ENCODE measurements around the gene ANKS3. TPM values are rescaled to one million over a fixed set of nuclear protein-coding genes. Genes with fewer than 3 reads are reported as not detected.

ANKS3 gene
- total RNA-seq, 2 experiments from 2014 or later: 10.0 to 10.2 TPM

- no peaks in the 10 kb centered on the region for H3K9me3 Mint-ChIP-seq
- H3K36me3 Mint-ChIP-seq (ENCODE audit: low read depth): no peaks in the 10 kb centered on the region
- ChIA-PET POLR2A (interaction anchor here (1.0 to 2.4 kb wide), 22 partner anchors 11 to 482 kb away, joined by 3 to 24 read pairs (median 6); partner anchors contain the start of genes CDIP1, CORO7, GLYR1 and NAGPA), CTCF (interaction anchor here (0.7 to 2.3 kb wide), 15 partner anchors 11 to 1704 kb away, joined by 3 to 12 read pairs (median 6); partner anchors contain the start of genes GLYR1, MGRN1, NUDT16L1 and ROGDI)
- H3K4me3 Mint-ChIP-seq: peak overlapping the region; percentile 78
- H3K27me3 Mint-ChIP-seq: no peaks in the 10 kb centered on the region
- peak overlapping the region; percentile 78 for H3K27ac Mint-ChIP-seq
- peaks cover 24% of the 10 kb centered on the region for H3K4me1 Mint-ChIP-seq
- DNase-seq: peak; percentile 94
Observed at GRCh38 chr16:4734730-4735535, 862 bp upstream of the ANKS3 start.

- ChIA-PET POLR2A (interaction anchor here (1.3 to 2.4 kb wide), 16 partner anchors 10 to 462 kb away, joined by 3 to 24 read pairs (median 6); partner anchors contain the start of genes CORO7, GLYR1, NAGPA and NUDT16L1), CTCF (interaction anchor here (0.5 to 2.3 kb wide), 10 partner anchors 14 to 246 kb away, joined by 3 to 12 read pairs (median 8); partner anchors contain the start of genes ROGDI and ZNF500)
- Mint-ChIP-seq H3K27me3 (no peaks in the 10 kb centered on the region), H3K9me3 (no peaks in the 10 kb centered on the region), H3K4me3 (peak overlapping the region; percentile 78), H3K27ac (peak overlapping the region; percentile 61), H3K36me3 (ENCODE audit: low read depth) (no peaks in the 10 kb centered on the region), H3K4me1 (peaks cover 24% of the 10 kb centered on the region)
- no peak for DNase-seq
Observed at GRCh38 chr16:4733747-4734062, 366 bp downstream of the ANKS3 start.

GRCh38 chr16:4733211-4733742 is 794 bp downstream of the ANKS3 start:
- H3K27ac Mint-ChIP-seq: peak overlapping the region; percentile 61
- POLR2A ChIA-PET: interaction anchor here (1.6 to 2.4 kb wide), 8 partner anchors 34 to 301 kb away, joined by 5 to 24 read pairs (median 8); partner anchors contain the start of genes GLYR1, NAGPA, NUDT16L1 and ROGDI
- H3K4me3 Mint-ChIP-seq: peak overlapping the region; percentile 78
- H3K27me3 Mint-ChIP-seq: no peaks in the 10 kb centered on the region
- no peaks in the 10 kb centered on the region for H3K36me3 Mint-ChIP-seq (ENCODE audit: low read depth)
- no peak for DNase-seq
- H3K4me1 Mint-ChIP-seq: peaks cover 24% of the 10 kb centered on the region
- CTCF ChIA-PET: interaction anchor here (1.3 to 2.3 kb wide), 4 partner anchors 16 to 227 kb away, joined by 3 to 12 read pairs (median 10); no protein-coding TSS in a partner anchor
- no peaks in the 10 kb centered on the region for H3K9me3 Mint-ChIP-seq

- peaks cover 2% of the 10 kb centered on the region for H3K36me3 Mint-ChIP-seq (ENCODE audit: low read depth)
- H3K27ac Mint-ChIP-seq: no peak overlapping the region
- CTCF ChIA-PET: no interaction called here
- DNase-seq: no peak
- no peaks in the 10 kb centered on the region for H3K9me3 Mint-ChIP-seq
- H3K4me1 Mint-ChIP-seq: peaks cover 18% of the 10 kb centered on the region
- H3K4me3 Mint-ChIP-seq: no peak overlapping the region
- POLR2A ChIA-PET: no interaction called here
- no peaks in the 10 kb centered on the region for H3K27me3 Mint-ChIP-seq
Observed at GRCh38 chr16:4729876-4730275, 4.2 kb downstream of the ANKS3 start.

- DNase-seq: no peak
- H3K27me3 Mint-ChIP-seq: no peaks in the 10 kb centered on the region
- H3K27ac Mint-ChIP-seq: no peak overlapping the region
- H3K9me3 Mint-ChIP-seq: no peaks in the 10 kb centered on the region
- H3K36me3 Mint-ChIP-seq (ENCODE audit: low read depth): peaks cover 2% of the 10 kb centered on the region
- ChIA-PET POLR2A (interaction anchor here (0.6 kb wide), 1 partner anchor 14 kb away, joined by 3 read pairs; no protein-coding TSS in a partner anchor), CTCF (no interaction called here)
- H3K4me3 Mint-ChIP-seq: no peak overlapping the region
- peaks cover 13% of the 10 kb centered on the region for H3K4me1 Mint-ChIP-seq
Observed at GRCh38 chr16:4728676-4729075, 5.4 kb downstream of the ANKS3 start.

- H3K9me3 Mint-ChIP-seq: no peaks in the 10 kb centered on the region
- H3K27ac Mint-ChIP-seq: no peak overlapping the region
- H3K4me3 Mint-ChIP-seq: no peak overlapping the region
- POLR2A ChIA-PET: no interaction called here
- no peaks in the 10 kb centered on the region for H3K4me1 Mint-ChIP-seq
- peaks cover 2% of the 10 kb centered on the region for H3K36me3 Mint-ChIP-seq (ENCODE audit: low read depth)
- H3K27me3 Mint-ChIP-seq: no peaks in the 10 kb centered on the region
- no peak for DNase-seq
- CTCF ChIA-PET: no interaction called here
Observed at GRCh38 chr16:4726616-4727015, 7.5 kb downstream of the ANKS3 start.

- no peak for DNase-seq
- H3K4me3 Mint-ChIP-seq: no peak overlapping the region
- POLR2A ChIA-PET: interaction anchor here (1.2 kb wide), 1 partner anchor 10 kb away, joined by 4 read pairs; the partner anchor contains the start of genes ANKS3 and DNAAF8
- H3K4me1 Mint-ChIP-seq: no peaks in the 10 kb centered on the region
- peaks cover 2% of the 10 kb centered on the region for H3K36me3 Mint-ChIP-seq (ENCODE audit: low read depth)
- CTCF ChIA-PET: interaction anchor here (1.3 kb wide), 1 partner anchor 10 kb away, joined by 4 read pairs; the partner anchor contains the start of genes ANKS3 and DNAAF8
- H3K9me3 Mint-ChIP-seq: no peaks in the 10 kb centered on the region
- no peaks in the 10 kb centered on the region for H3K27me3 Mint-ChIP-seq
- no peak overlapping the region for H3K27ac Mint-ChIP-seq
Observed at GRCh38 chr16:4724661-4725270, 9.3 kb downstream of the ANKS3 start.

GRCh38 chr16:4723071-4723767 is 10.9 kb downstream of the ANKS3 start:
- H3K36me3 Mint-ChIP-seq (ENCODE audit: low read depth): peaks cover 2% of the 10 kb centered on the region
- CTCF ChIA-PET: no interaction called here
- H3K27me3 Mint-ChIP-seq: no peaks in the 10 kb centered on the region
- no peak for DNase-seq
- no peaks in the 10 kb centered on the region for H3K4me1 Mint-ChIP-seq
- no peak overlapping the region for H3K4me3 Mint-ChIP-seq
- H3K9me3 Mint-ChIP-seq: no peaks in the 10 kb centered on the region
- POLR2A ChIA-PET: interaction anchor here (1.2 kb wide), 1 partner anchor 11 kb away, joined by 4 read pairs; the partner anchor contains the start of genes ANKS3 and DNAAF8
- H3K27ac Mint-ChIP-seq: no peak overlapping the region

GRCh38 chr16:4718466-4718865 is 15.6 kb downstream of the ANKS3 start:
- Mint-ChIP-seq H3K9me3 (no peaks in the 10 kb centered on the region), H3K27ac (no peak overlapping the region), H3K4me1 (no peaks in the 10 kb centered on the region), H3K36me3 (ENCODE audit: low read depth) (no peaks in the 10 kb centered on the region), H3K4me3 (no peak overlapping the region), H3K27me3 (no peaks in the 10 kb centered on the region)
- ChIA-PET POLR2A (no interaction called here), CTCF (no interaction called here)
- DNase-seq: no peak

- POLR2A ChIA-PET: interaction anchor here (0.7 kb wide), 1 partner anchor 263 kb away, joined by 3 read pairs; no protein-coding TSS in a partner anchor
- peaks cover 4% of the 10 kb centered on the region for H3K36me3 Mint-ChIP-seq (ENCODE audit: low read depth)
- no peak overlapping the region for H3K4me3 Mint-ChIP-seq
- H3K27me3 Mint-ChIP-seq: no peaks in the 10 kb centered on the region
- no peak for DNase-seq
- no peak overlapping the region for H3K27ac Mint-ChIP-seq
- CTCF ChIA-PET: interaction anchor here (0.8 kb wide), 1 partner anchor 48 kb away, joined by 3 read pairs; no protein-coding TSS in a partner anchor
- H3K9me3 Mint-ChIP-seq: no peaks in the 10 kb centered on the region
- no peaks in the 10 kb centered on the region for H3K4me1 Mint-ChIP-seq
Observed at GRCh38 chr16:4714996-4715395, 19.1 kb downstream of the ANKS3 start.

GRCh38 chr16:4713663-4714501 is 20.2 kb downstream of the ANKS3 start:
- Mint-ChIP-seq H3K27ac (no peak overlapping the region), H3K36me3 (ENCODE audit: low read depth) (peaks cover 4% of the 10 kb centered on the region), H3K4me1 (no peaks in the 10 kb centered on the region), H3K4me3 (no peak overlapping the region), H3K9me3 (no peaks in the 10 kb centered on the region), H3K27me3 (no peaks in the 10 kb centered on the region)
- DNase-seq: no peak
- ChIA-PET POLR2A (interaction anchor here (1.5 kb wide), 1 partner anchor 20 kb away, joined by 3 read pairs; the partner anchor contains the start of gene NUDT16L1), CTCF (no interaction called here)

- CTCF ChIA-PET: interaction anchor here (1.0 kb wide), 1 partner anchor 85 kb away, joined by 3 read pairs; the partner anchor contains the start of gene MGRN1
Observed at GRCh38 chr16:4709481-4709880, 24.6 kb downstream of the ANKS3 start.

More at GRCh38 chr16:4709481-4709880, 24.6 kb downstream of the ANKS3 start:
- POLR2A ChIA-PET: interaction anchor here (1.0 to 1.2 kb wide), 2 partner anchors 14 to 26 kb away, joined by 3 read pairs; no protein-coding TSS in a partner anchor
- Mint-ChIP-seq H3K36me3 (ENCODE audit: low read depth) (peaks cover 4% of the 10 kb centered on the region), H3K9me3 (no peaks in the 10 kb centered on the region), H3K4me1 (peaks cover 2% of the 10 kb centered on the region), H3K4me3 (no peak overlapping the region), H3K27me3 (no peaks in the 10 kb centered on the region), H3K27ac (no peak overlapping the region)
- DNase-seq: no peak
